Upper lobe of left lung (tissue), 4 donors: ENCODE results near the gene KIAA1755.

ENCODE experiments used
- EP300 ChIP-seq, 4 donors: sonication (generic); formaldehyde crosslinking; IDR thresholded peaks; one replicate each; pipeline ENCODE4 v1.5.1; 2017; ENCODE audit warnings: antibody characterized with exemption in 4 of 4, control low read depth in 2 of 4
- POLR2A ChIP-seq, 4 donors: fragments of 450-650 bp; IDR thresholded peaks; one replicate each; pipeline ENCODE4 v1.5.1; 2016 to 2017; ENCODE audit warnings: antibody characterized with exemption in 4 of 4, mild to moderate bottlenecking in 2 of 4
- POLR2AphosphoS5 ChIP-seq, 2 donors: sonication (generic); formaldehyde crosslinking; IDR thresholded peaks; one replicate each; pipeline ENCODE4 v1.5.1; 2017; ENCODE audit warnings: antibody characterized with exemption in 2 of 2
- TF ChIP-seq, protein P1 (sequence below), 6 experiments: fragments of 450-650 bp in 4 of 6; fragments of 200-600 bp in 2 of 6; sonication (generic) in 2 of 6; IDR thresholded peaks; one replicate each; pipeline ENCODE4 v1.5.1; 2016 to 2019; ENCODE audit warnings: antibody characterized with exemption in 6 of 6

DNA sequence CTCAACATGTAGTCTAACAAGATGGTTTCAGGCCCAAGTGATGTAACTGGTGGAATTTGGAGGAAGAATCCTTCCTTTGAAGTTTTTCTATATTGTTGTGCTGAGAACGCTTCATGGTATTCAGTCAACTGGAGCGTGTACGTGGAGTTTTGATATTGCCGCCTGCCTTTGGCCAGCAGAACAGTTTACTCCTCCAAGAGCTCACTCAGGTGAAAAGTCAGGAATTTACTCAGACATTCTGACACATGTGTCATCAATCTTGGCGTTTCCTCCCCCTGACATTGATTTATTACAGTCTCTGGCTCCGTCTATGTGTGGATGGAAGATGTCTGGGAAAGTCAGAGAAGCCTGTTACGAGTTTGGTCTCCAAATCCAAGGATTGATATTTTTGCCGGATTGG is 76.4 kb downstream of the KIAA1755 start:
- TF ChIP-seq, protein P1, sequence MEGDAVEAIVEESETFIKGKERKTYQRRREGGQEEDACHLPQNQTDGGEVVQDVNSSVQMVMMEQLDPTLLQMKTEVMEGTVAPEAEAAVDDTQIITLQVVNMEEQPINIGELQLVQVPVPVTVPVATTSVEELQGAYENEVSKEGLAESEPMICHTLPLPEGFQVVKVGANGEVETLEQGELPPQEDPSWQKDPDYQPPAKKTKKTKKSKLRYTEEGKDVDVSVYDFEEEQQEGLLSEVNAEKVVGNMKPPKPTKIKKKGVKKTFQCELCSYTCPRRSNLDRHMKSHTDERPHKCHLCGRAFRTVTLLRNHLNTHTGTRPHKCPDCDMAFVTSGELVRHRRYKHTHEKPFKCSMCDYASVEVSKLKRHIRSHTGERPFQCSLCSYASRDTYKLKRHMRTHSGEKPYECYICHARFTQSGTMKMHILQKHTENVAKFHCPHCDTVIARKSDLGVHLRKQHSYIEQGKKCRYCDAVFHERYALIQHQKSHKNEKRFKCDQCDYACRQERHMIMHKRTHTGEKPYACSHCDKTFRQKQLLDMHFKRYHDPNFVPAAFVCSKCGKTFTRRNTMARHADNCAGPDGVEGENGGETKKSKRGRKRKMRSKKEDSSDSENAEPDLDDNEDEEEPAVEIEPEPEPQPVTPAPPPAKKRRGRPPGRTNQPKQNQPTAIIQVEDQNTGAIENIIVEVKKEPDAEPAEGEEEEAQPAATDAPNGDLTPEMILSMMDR (IDR thresholded peaks at IDR 0.05), result no peak
- TF ChIP-seq POLR2AphosphoS5 (IDR thresholded peaks at IDR 0.05) (no peak), POLR2A (IDR thresholded peaks at IDR 0.05) (no peak), EP300 (IDR thresholded peaks at IDR 0.05) (no peak)
